K562 (cell line): ENCODE data around the gene ACSS2. TPM values are rescaled to one million over a fixed set of nuclear protein-coding genes. Genes with fewer than 3 reads are reported as not detected.

Experiments
- ATAC-seq: fragments of 200-7000 bp; cut with Tn5 transposase; 3 replicates; pipeline ENCODE4 v1.9.1; 2020; ENCODE audit warnings: moderate library complexity
- BruUV-seq: library from RNA; stranded (reverse); fragments of 400-500 nt; replicated peaks from 2 replicates; lab custom pipeline; 2021; lab: Mats Ljungman, UMichigan
- CTCF ChIA-PET: fragments of 300-600 bp; formaldehyde crosslinking; extraction: SDS; loops from one replicate; lab custom pipeline; 2021; ENCODE audit warnings: low intra/inter-chr PET ratio; lab: Yijun Ruan, JAX
- POLR2A ChIA-PET: fragments of 300-600, 350-650 bp; sonication (Branson Sonifier 250); formaldehyde crosslinking; extraction: SDS; loops from one replicate; lab custom pipeline; 2021; ENCODE audit warnings: antibody characterized with exemption, inconsistent platforms; lab: Yijun Ruan, JAX
- DNase-seq, 4 experiments: peaks; one replicate each; pipeline versions ENCODE4 v3.0.0 to v3.0.0-alpha.2; 2011 to 2018; ENCODE audit warnings: low spot score in 3 of 4, mixed read lengths in 3 of 4; ENCODE audit errors: extremely low read depth in 1 of 4
- FAIRE-seq: peaks from 2 replicates; lab custom pipeline; 2011; peaks lifted over from hg19 to GRCh38; lab: Jason Lieb, UNC
- H2AFZ ChIP-seq: 2 replicates; pipeline ENCODE4 v1.6.0; 2011; ENCODE audit warnings: low read depth, low read length, control low read depth, inconsistent platforms
- H3K27ac ChIP-seq: fragments of 200-600 bp; 3 replicates; pipeline ENCODE4 v1.8.0; 2011; ENCODE audit warnings: low read depth, mild to moderate bottlenecking, control low read depth, inconsistent platforms, low read length, moderate library complexity, mixed read lengths; ENCODE audit errors: extremely low read depth
- H3K27me3 ChIP-seq, 2 experiments: fragments of 300-600 bp in 1 of 2; 2 replicates in 1 of 2; 3 replicates in 1 of 2; pipeline versions ENCODE4 v1.6.0 to v1.8.0; 2011; ENCODE audit warnings: inconsistent platforms in 2 of 2, low read length in 2 of 2, mild to moderate bottlenecking in 1 of 2, mixed read lengths in 1 of 2, moderate library complexity in 1 of 2; ENCODE audit not compliant: control insufficient read depth in 2 of 2, insufficient read depth in 2 of 2
- H3K36me3 ChIP-seq: fragments of 300-600 bp; 3 replicates; pipeline ENCODE4 v1.8.0; 2011; ENCODE audit warnings: mild to moderate bottlenecking, low read length, inconsistent platforms; ENCODE audit not compliant: control insufficient read depth, insufficient read depth
- H3K4me1 ChIP-seq, 2 experiments: fragments of 200-600 bp in 1 of 2; replicated peaks in 1 of 2; 2 replicates in 1 of 2; 3 replicates in 1 of 2; pipeline versions ENCODE4 v1.5.1 to v1.8.0; 2011; ENCODE audit warnings: inconsistent platforms in 2 of 2, low read length in 2 of 2, mild to moderate bottlenecking in 1 of 2, mixed read lengths in 1 of 2, moderate library complexity in 1 of 2; ENCODE audit not compliant: control insufficient read depth in 2 of 2, insufficient read depth in 2 of 2
- H3K4me2 ChIP-seq: 2 replicates; pipeline ENCODE4 v1.6.1; 2011; ENCODE audit warnings: low read length, control low read depth, inconsistent platforms, mixed read lengths; ENCODE audit not compliant: insufficient read depth
- H3K4me3 ChIP-seq: fragments of 200-600 bp; sonication (generic), shearing (Covaris generic); 2 replicates; pipeline ENCODE4 v1.5.1; 2016; ENCODE audit warnings: control low read depth, inconsistent platforms
- H3K79me2 ChIP-seq: fragments of 200-600 bp; 3 replicates; pipeline ENCODE4 v1.8.0; 2011; ENCODE audit warnings: low read length, inconsistent platforms; ENCODE audit not compliant: control insufficient read depth, insufficient read depth
- H3K9ac ChIP-seq, 2 experiments: 2 replicates each; pipeline versions ENCODE4 v1.6.0 to v1.6.1; 2011; ENCODE audit warnings: low read depth in 2 of 2, low read length in 2 of 2, control low read depth in 1 of 2, inconsistent platforms in 1 of 2, mild to moderate bottlenecking in 1 of 2, mixed read lengths in 1 of 2; ENCODE audit not compliant: insufficient read depth in 1 of 2
- H3K9me1 ChIP-seq: one replicate; pipeline ENCODE4 v1.6.0; 2011; ENCODE audit warnings: inconsistent platforms, mild to moderate bottlenecking, low read length, moderate library complexity; ENCODE audit not compliant: control insufficient read depth, insufficient read depth
- H3K9me3 ChIP-seq: replicated peaks from 2 replicates; pipeline ENCODE4 v1.5.1; 2011; ENCODE audit warnings: low read depth, low read length, inconsistent platforms; ENCODE audit not compliant: control insufficient read depth, insufficient read depth
- H4K20me1 ChIP-seq: replicated peaks from 2 replicates; pipeline ENCODE4 v1.6.1; 2011; ENCODE audit warnings: low read length, inconsistent platforms, mixed read lengths; ENCODE audit not compliant: control insufficient read depth, insufficient read depth
- BCOR ChIP-seq: fragments of 450-650 bp; IDR thresholded peaks from 2 replicates; pipeline ENCODE4 v1.6.1; 2016
- HOXB6 ChIP-seq: fragments of 250-450 bp; sonication (Bioruptor Pico); IDR thresholded peaks from 2 replicates; pipeline ENCODE4 v1.5.1; 2022; ENCODE audit warnings: mild to moderate bottlenecking, borderline replicate concordance
- KDM1A ChIP-seq, 2 experiments: fragments of 450-650 bp; IDR thresholded peaks; 2 replicates each; pipeline ENCODE4 v1.6.1; 2016; ENCODE audit warnings: mild to moderate bottlenecking in 2 of 2
- RBM25 ChIP-seq: fragments of 200-400 bp; formaldehyde crosslinking; IDR thresholded peaks from 2 replicates; pipeline ENCODE4 v1.6.1; 2018; ENCODE audit warnings: low read length, low read depth, moderate library complexity; ENCODE audit not compliant: severe bottlenecking
- TSC22D4 ChIP-seq: fragments of 450-650 bp; IDR thresholded peaks from 2 replicates; pipeline ENCODE4 v1.6.1; 2016; ENCODE audit warnings: missing genetic modification characterization, missing biosample characterization, control low read depth
- UBTF ChIP-seq, 2 experiments: IDR thresholded peaks; 2 replicates each; pipeline ENCODE4 v1.6.1; 2012; ENCODE audit warnings: improper control_type of control experiment in 2 of 2, low read depth in 2 of 2, low read length in 2 of 2, borderline replicate concordance in 1 of 2
- XRCC3 ChIP-seq: fragments of 450-650 bp; IDR thresholded peaks from 2 replicates; pipeline ENCODE4 v1.6.1; 2017; ENCODE audit warnings: mild to moderate bottlenecking, moderate library complexity
- ZBED1 ChIP-seq: IDR thresholded peaks from 2 replicates; pipeline ENCODE4 v1.6.1; 2014
- ZBTB1 ChIP-seq: sonication (generic); formaldehyde crosslinking; IDR thresholded peaks from 2 replicates; pipeline ENCODE4 v1.8.1; 2023; ENCODE audit warnings: missing genetic modification reagents, low read depth, mild to moderate bottlenecking, borderline replicate concordance
- ZBTB33 ChIP-seq: sonication (generic); formaldehyde crosslinking; IDR thresholded peaks from 2 replicates; pipeline ENCODE4 v1.8.1; 2023; ENCODE audit warnings: mild to moderate bottlenecking, missing genetic modification reagents
- ZFP36 ChIP-seq: fragments of 150-350 bp; IDR thresholded peaks from 2 replicates; pipeline ENCODE4 v1.6.1; 2018; ENCODE audit warnings: low read length, low read depth; ENCODE audit not compliant: partially characterized antibody
- ZKSCAN1 ChIP-seq: fragments of 150-350 bp; IDR thresholded peaks from 2 replicates; pipeline ENCODE4 v1.6.1; 2016; ENCODE audit warnings: low read depth, low read length
- ZNF609 ChIP-seq: sonication (generic); formaldehyde crosslinking; IDR thresholded peaks from 2 replicates; pipeline ENCODE4 v1.8.1; 2023; ENCODE audit warnings: missing genetic modification reagents, mild to moderate bottlenecking, borderline replicate concordance
- WGBS: fragments of 100-300 bp; shearing (Covaris generic); methylation state at CpG from one replicate; pipeline ENCODE4 v1.1.6; 2016; ENCODE audit warnings: low coverage, mixed read lengths; ENCODE audit not compliant: insufficient coverage; ENCODE audit errors: missing lambda C conversion rate; 5-methylcytosine and 5-hydroxymethylcytosine counted together
- in situ Hi-C: fragments of 300-500 bp; cut with MboI; formaldehyde crosslinking; loops from 4 replicates; pipeline ENCODE4 v1.15.0; 2018; ENCODE audit warnings: inconsistent platforms, mixed read lengths
- intact Hi-C: fragments of 100-400 bp; cut with micrococcal nuclease; formaldehyde crosslinking; loops from 2 replicates; pipeline ENCODE4 v1.14.2; 2022
- polyA plus RNA-seq, 8 experiments: library from polyadenylated mRNA; depleted of rRNA in 4 of 8; stranded (reverse) in 5 of 8; unstranded in 3 of 8; fragments of >200 nt; fragmentation: Nextera tagmentation in 2 of 8; fragmentation: Illumina TruSeq in 1 of 8; extraction: Ambion mirVana in 2 of 8; extraction: Trizol in 1 of 8; gene quantifications; 2 replicates each; pipeline versions ENCODE4 v1.2.1 to v1.2.3, GENCODE V29; 2011 to 2014; ENCODE audit warnings: inconsistent platforms in 1 of 8, missing spikeins in 1 of 8
- total RNA-seq, 7 experiments: library from RNA; depleted of rRNA in 6 of 7; stranded (reverse); fragments of >200 nt in 6 of 7; fragmentation: Illumina TruSeq in 2 of 7; extraction: Trizol in 2 of 7; gene quantifications; 2 replicates each; pipeline versions ENCODE4 v1.2.1 to v1.2.3, GENCODE V29; 2011 to 2021; ENCODE audit warnings: low replicate concordance in 1 of 7

The ACSS2 gene
- total and polyA plus RNA-seq, 9 of the 15 experiments (the other 6 are each of a cell fraction or from before 2014, with no cell fraction given), result 21.9 to 246 (median 66.2) TPM

- no peak for FAIRE-seq
- in situ Hi-C loops, result loop anchor here (5.0 kb wide), 1 partner anchor 84 kb away; the partner anchor contains the start of genes GSS and MYH7B
- WGBS, result 16% methylated on average over 3 of the region's 3 CpGs
Observed at GRCh38 chr20:34873583-34874093, 2.8 kb upstream of the ACSS2 start.

More at GRCh38 chr20:34873583-34874093, 2.8 kb upstream of the ACSS2 start:
- CTCF ChIA-PET, result interaction anchor here (0.6 to 1.3 kb wide), 6 partner anchors 39 to 433 kb away, joined by 3 to 5 read pairs (median 3); partner anchors contain the start of genes GSS and MYH7B
- H3K79me2 ChIP-seq, result peaks cover 36% of the 10 kb centered on the region
- no peak overlapping the region for H3K27ac ChIP-seq
- no peak for ATAC-seq
- H3K9ac ChIP-seq, result no peak overlapping the region
- H3K9me1 ChIP-seq, result no peaks in the 10 kb centered on the region
- no peaks in the 10 kb centered on the region for H4K20me1 ChIP-seq
- TF ChIP-seq ZBTB1 (no peak), XRCC3 (no peak), TSC22D4 (no peak), ZKSCAN1 (no peak), UBTF (IDR thresholded peaks at IDR 0.05; ENCODE audit: borderline replicate concordance in 1 of 2, low read depth in 2 of 2, low read length in 2 of 2) (no peak), BCOR (peak; percentile 36; the same call in 1 of the 2 replicates), ZBED1 (no peak), ZFP36 (no peak), KDM1A (IDR thresholded peaks at IDR 0.05) (peak in 1 of 2 experiments; percentile 28; a peak in 1 of 4 replicates), HOXB6 (no peak), RBM25 (peak; percentile 84), ZBTB33 (CRISPR knock-in tag) (no peak), ZNF609 (CRISPR knock-in tag) (0 out of 2 replicates have a peak, but pooled peaks have one; percentile 63)
- peaks cover 7% of the 10 kb centered on the region; the same call in 2 of the 3 replicates for H3K36me3 ChIP-seq
- no peaks in the 10 kb centered on the region for H3K9me3 ChIP-seq
- no peak for DNase-seq
- H3K4me3 ChIP-seq, result no peak overlapping the region
- H3K27me3 ChIP-seq, result no peaks in the 10 kb centered on the region; a peak in 1 of 5 replicates
- H3K4me1 ChIP-seq, result peaks cover 36 to 38% of the 10 kb centered on the region in 2 experiments; a peak in 4 of 5 replicates
- H2AFZ ChIP-seq, result peak overlapping the region; percentile 91; the same call in 1 of the 2 replicates
- POLR2A ChIA-PET, result interaction anchor here (0.6 to 1.3 kb wide), 5 partner anchors 11 to 138 kb away, joined by 3 to 4 read pairs (median 3); no protein-coding TSS in a partner anchor
- peak overlapping the region; percentile 96 for H3K4me2 ChIP-seq
- intact Hi-C loops, result loop anchor here (1.0 to 10.0 kb wide), 6 partner anchors 82 to 391 kb away; partner anchors contain the start of genes EDEM2, GSS, MYH7B and TRPC4AP
- BruUV-seq, result no TSS peak
